HCT116 (cell line): ENCODE measurements around the gene LEKR1. TPM values are rescaled to one million over a fixed set of nuclear protein-coding genes. Genes with fewer than 3 reads are reported as not detected.

Experiments
- ATAC-seq: fragments of 200-7000 bp; cut with Tn5 transposase; 2 replicates; pipeline ENCODE4 v1.9.1; 2020; ENCODE audit warnings: mild to moderate bottlenecking, moderate library complexity
- BruUV-seq: library from RNA; stranded (reverse); fragments of 400-500 nt; replicated peaks from 2 replicates; lab custom pipeline; 2021; lab: Mats Ljungman, UMichigan
- CTCF ChIA-PET: fragments of 300-600 bp; sonication (Branson Sonifier 250); formaldehyde crosslinking; loops from one replicate; lab custom pipeline; 2021; ENCODE audit warnings: antibody characterized with exemption; lab: Charles Lee
- POLR2A ChIA-PET: fragments of 300-600, 350-600 bp; sonication (Branson Sonifier 250); formaldehyde crosslinking; loops from one replicate; lab custom pipeline; 2021; ENCODE audit warnings: antibody characterized with exemption; lab: Charles Lee
- RAD21 ChIA-PET, 2 experiments: fragments of 300-600 bp; sonication (Branson Sonifier 250); formaldehyde crosslinking; loops; one replicate each; lab custom pipeline; 2023; ENCODE audit warnings: low total read pairs in 2 of 2; ENCODE audit not compliant: uncharacterized antibody in 2 of 2, unreplicated experiment in 2 of 2, low non-redundant PET in 1 of 2; lab: Charles Lee
- DNase-seq: peaks from one replicate; pipeline ENCODE4 v3.0.0-alpha.2; 2010; ENCODE audit warnings: low read depth, low spot score
- H2AFZ ChIP-seq: fragments of 200-600 bp; shearing (Covaris generic), sonication (generic); 2 replicates; pipeline ENCODE4 v1.6.1; 2017; ENCODE audit warnings: low read depth, mixed run types, mixed read lengths, antibody characterized with exemption, low read length; ENCODE audit not compliant: poor library complexity, severe bottlenecking
- H3K27ac ChIP-seq: 2 replicates; pipeline ENCODE4 v1.5.1; 2012; ENCODE audit warnings: low read depth, low read length
- H3K27me3 ChIP-seq: fragments of 200-600 bp; sonication (generic); 2 replicates; pipeline ENCODE4 v1.6.1; 2016; ENCODE audit warnings: mixed run types, low read length, mixed read lengths; ENCODE audit not compliant: insufficient read depth
- H3K36me3 ChIP-seq, 2 experiments: fragments of 200-500 bp in 1 of 2; fragments of 200-600 bp in 1 of 2; sonication (Bioruptor generic) in 1 of 2; sonication (generic) in 1 of 2; 2 replicates each; pipeline versions ENCODE4 v1.5.1 to v1.6.1; 2014 to 2016; ENCODE audit warnings: low read length in 2 of 2, inconsistent platforms in 1 of 2, mixed read lengths in 1 of 2, mixed run types in 1 of 2; ENCODE audit not compliant: insufficient read depth in 2 of 2, control insufficient read depth in 1 of 2
- H3K4me1 ChIP-seq, 2 experiments: fragments of 200-600 bp in 1 of 2; sonication (generic) in 1 of 2; 2 replicates each; pipeline versions ENCODE4 v1.5.1 to v1.6.1; 2012 to 2017; ENCODE audit warnings: low read length in 2 of 2, inconsistent platforms in 1 of 2, mild to moderate bottlenecking in 1 of 2, mixed read lengths in 1 of 2, mixed run types in 1 of 2, moderate library complexity in 1 of 2; ENCODE audit not compliant: insufficient read depth in 2 of 2, control insufficient read depth in 1 of 2
- H3K4me2 ChIP-seq: fragments of 200-600 bp; sonication (generic); 2 replicates; pipeline ENCODE4 v1.6.1; 2017; ENCODE audit warnings: mixed run types, low read length, mixed read lengths
- H3K4me3 ChIP-seq, 2 experiments: fragments of 200-600 bp in 1 of 2; sonication (generic) in 1 of 2; replicated peaks in 1 of 2; 2 replicates each; pipeline ENCODE4 v1.5.1; 2011 to 2016; ENCODE audit warnings: low read length in 2 of 2, control low read depth in 1 of 2, low read depth in 1 of 2, mild to moderate bottlenecking in 1 of 2, mixed read lengths in 1 of 2, mixed run types in 1 of 2
- H3K79me2 ChIP-seq: fragments of 200-600 bp; sonication (generic); 2 replicates; pipeline ENCODE4 v1.6.1; 2017; ENCODE audit warnings: mild to moderate bottlenecking, mixed run types, low read length, moderate library complexity, mixed read lengths; ENCODE audit not compliant: insufficient read depth
- H3K9ac ChIP-seq: fragments of 200-600 bp; sonication (generic); 2 replicates; pipeline ENCODE4 v1.6.1; 2016; ENCODE audit warnings: low read length, mixed read lengths
- H3K9me2 ChIP-seq: fragments of 200-600 bp; sonication (generic), shearing (Covaris generic); 2 replicates; pipeline ENCODE4 v1.6.1; 2017; ENCODE audit warnings: mixed run types, mild to moderate bottlenecking, moderate library complexity; ENCODE audit not compliant: insufficient read depth
- H3K9me3 ChIP-seq, 2 experiments: fragments of 200-500 bp in 1 of 2; fragments of 200-600 bp in 1 of 2; sonication (Bioruptor generic) in 1 of 2; sonication (generic) in 1 of 2; 2 replicates each; pipeline ENCODE4 v1.6.1; 2014 to 2017; ENCODE audit warnings: low read length in 2 of 2, mixed read lengths in 2 of 2, inconsistent platforms in 1 of 2, low read depth in 1 of 2, mild to moderate bottlenecking in 1 of 2, mixed run types in 1 of 2, moderate library complexity in 1 of 2; ENCODE audit not compliant: control insufficient read depth in 1 of 2, insufficient read depth in 1 of 2
- H4K20me1 ChIP-seq: fragments of 200-600 bp; sonication (generic), shearing (Covaris generic); 2 replicates; pipeline ENCODE4 v1.6.1; 2017; ENCODE audit warnings: mixed run types, mild to moderate bottlenecking, moderate library complexity; ENCODE audit not compliant: insufficient read depth
- JUND ChIP-seq: IDR thresholded peaks from 2 replicates; pipeline ENCODE4 v1.6.1; 2012
- POLR2AphosphoS5 ChIP-seq: IDR thresholded peaks from 2 replicates; pipeline ENCODE4 v1.6.1; 2011; ENCODE audit warnings: mild to moderate bottlenecking, low read depth, low read length, moderate library complexity
- SIN3A ChIP-seq: IDR thresholded peaks from 2 replicates; pipeline ENCODE4 v1.6.1; 2012; ENCODE audit warnings: low read depth
- SRF ChIP-seq: IDR thresholded peaks from 2 replicates; pipeline ENCODE4 v1.6.1; 2012; ENCODE audit warnings: low read depth
- TCF7L2 ChIP-seq: IDR thresholded peaks from 2 replicates; pipeline ENCODE4 v1.7.0; 2011; ENCODE audit warnings: borderline replicate concordance, inconsistent platforms; ENCODE audit not compliant: insufficient read depth, insufficient read length; ENCODE audit errors: extremely low read depth
- YY1 ChIP-seq: IDR thresholded peaks from 2 replicates; pipeline ENCODE4 v1.6.1; 2011; ENCODE audit warnings: low read length, low read depth, moderate library complexity, mild to moderate bottlenecking; ENCODE audit not compliant: insufficient replicate concordance; ENCODE audit errors: extremely low read depth
- ZNF274 ChIP-seq: fragments of 200-500 bp; sonication (Bioruptor generic); IDR thresholded peaks from 2 replicates; pipeline ENCODE4 v1.6.1; 2014; ENCODE audit warnings: mild to moderate bottlenecking, low read depth, low read length, inconsistent platforms
- intact Hi-C: fragments of 100-400 bp; cut with micrococcal nuclease; formaldehyde crosslinking; loops from 2 replicates; pipeline ENCODE4 v1.10.0; 2022
- total RNA-seq: library from RNA; stranded (reverse); gene quantifications from one replicate; pipeline ENCODE4 v1.2.1, GENCODE V29; 2021; ENCODE audit not compliant: unreplicated experiment
- TF ChIP-seq, protein P1 (sequence below), 3 experiments: fragments of 200-600 bp in 1 of 3; sonication (generic) in 1 of 3; IDR thresholded peaks in 2 of 3; conservative IDR thresholded peaks in 1 of 3; 2 replicates each; pipeline ENCODE4 v1.5.1; 2012 to 2017; ENCODE audit warnings: low read depth in 2 of 3, low read length in 2 of 3, antibody characterized with exemption in 1 of 3, borderline replicate concordance in 1 of 3, control low read depth in 1 of 3, mild to moderate bottlenecking in 1 of 3, mixed read lengths in 1 of 3, mixed run types in 1 of 3, moderate library complexity in 1 of 3; ENCODE audit not compliant: insufficient read depth in 1 of 3

LEKR1 gene
- total RNA-seq, 1 experiment from 2014 or later = 2.1 TPM

GRCh38 chr3:157079676-157080369, 253.7 kb downstream of the LEKR1 start:
- Histone ChIP-seq H3K9me3 (no peaks in the 10 kb centered on the region), H3K4me3 (no peak overlapping the region), H3K4me1 (peaks cover 4 to 40% of the 10 kb centered on the region in 2 experiments; a peak in 3 of 4 replicates), H3K9me2 (no peaks in the 10 kb centered on the region), H3K4me2 (no peak overlapping the region), H3K27me3 (no peaks in the 10 kb centered on the region), H4K20me1 (no peaks in the 10 kb centered on the region), H3K27ac (no peak overlapping the region), H3K36me3 (no peaks in the 10 kb centered on the region), H2AFZ (no peak overlapping the region), H3K79me2 (no peaks in the 10 kb centered on the region), H3K9ac (no peak overlapping the region)
- TF ChIP-seq YY1 (no peak), JUND (no peak), SIN3A (no peak), SRF (no peak), ZNF274 (no peak)
- intact Hi-C loops = loop anchor here (2.0 to 5.0 kb wide), 3 partner anchors 51 to 943 kb away; partner anchors contain the start of gene SSR3
- RAD21 ChIA-PET = no interaction called here
- no TSS peak for BruUV-seq
- POLR2A ChIA-PET = interaction anchor here (0.6 kb wide), 1 partner anchor 266 kb away, joined by 3 read pairs; no protein-coding TSS in a partner anchor
- no peak for DNase-seq
- no peak for ATAC-seq
- CTCF ChIA-PET = no interaction called here

DNA sequence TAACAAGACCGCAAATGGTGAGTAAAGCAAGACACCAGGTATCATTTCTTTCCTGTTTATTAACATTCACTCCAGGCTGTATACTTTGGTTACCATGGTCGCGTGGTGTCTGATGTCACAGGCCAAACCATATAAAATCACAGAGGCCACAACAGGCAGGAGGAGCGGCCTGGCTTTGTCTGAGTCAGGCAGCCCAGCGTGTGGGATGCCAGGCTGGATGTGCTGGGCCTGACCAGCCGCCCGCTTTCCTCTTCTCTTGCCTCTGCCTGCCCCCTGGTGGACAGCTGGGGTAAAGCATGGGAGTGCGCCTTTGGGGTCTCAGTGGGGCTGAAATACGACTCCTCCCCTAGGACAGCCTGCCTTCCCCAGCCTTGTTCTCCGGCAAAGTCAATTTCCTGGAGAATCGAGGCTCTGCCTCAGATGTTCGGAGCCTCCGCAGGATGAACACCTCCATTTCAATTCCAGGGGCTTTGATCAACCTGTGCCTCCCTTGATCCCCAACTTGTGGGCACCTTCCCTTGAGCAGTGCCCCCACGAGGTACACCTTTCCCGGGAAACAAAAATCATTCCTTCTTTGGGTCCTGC, 255.6 kb downstream of the LEKR1 start:
- H3K79me2 ChIP-seq = no peaks in the 10 kb centered on the region
- no peaks in the 10 kb centered on the region for H3K9me3 ChIP-seq
- peak overlapping the region; percentile 53 for H3K9ac ChIP-seq
- peak overlapping the region; percentile 68 for H3K4me2 ChIP-seq
- peak overlapping the region; percentile 3 to 22; a peak in 2 of 4 replicates for H3K4me3 ChIP-seq
- no peaks in the 10 kb centered on the region for H4K20me1 ChIP-seq
- H2AFZ ChIP-seq = peak overlapping the region; percentile 91
- no peaks in the 10 kb centered on the region for H3K9me2 ChIP-seq
- ATAC-seq = peak; percentile 92
- no peaks in the 10 kb centered on the region for H3K36me3 ChIP-seq
- BruUV-seq = TSS peak; percentile 70
- intact Hi-C loops = loop anchor here (1.0 to 5.0 kb wide), 7 partner anchors 49 to 944 kb away; partner anchors contain the start of genes SSR3 and TIPARP
- H3K4me1 ChIP-seq = peaks cover 5 to 45% of the 10 kb centered on the region in 2 experiments
- RAD21 ChIA-PET = interaction anchor here (1.3 to 1.8 kb wide), 2 partner anchors 408 to 456 kb away, joined by 3 to 6 read pairs; partner anchors contain the start of gene TIPARP (in 1 of the 2)
- no peak overlapping the region for H3K27ac ChIP-seq
- DNase-seq = peak; percentile 85
- CTCF ChIA-PET = interaction anchor here (0.9 to 1.6 kb wide), 13 partner anchors 7 to 931 kb away, joined by 3 to 6 read pairs (median 3); partner anchors contain the start of gene SSR3
- peak; percentile 60 for TF ChIP-seq TCF7L2
- TF ChIP-seq SRF = no peak
- TF ChIP-seq POLR2AphosphoS5 = peak; percentile 40
- TF ChIP-seq, protein P1, sequence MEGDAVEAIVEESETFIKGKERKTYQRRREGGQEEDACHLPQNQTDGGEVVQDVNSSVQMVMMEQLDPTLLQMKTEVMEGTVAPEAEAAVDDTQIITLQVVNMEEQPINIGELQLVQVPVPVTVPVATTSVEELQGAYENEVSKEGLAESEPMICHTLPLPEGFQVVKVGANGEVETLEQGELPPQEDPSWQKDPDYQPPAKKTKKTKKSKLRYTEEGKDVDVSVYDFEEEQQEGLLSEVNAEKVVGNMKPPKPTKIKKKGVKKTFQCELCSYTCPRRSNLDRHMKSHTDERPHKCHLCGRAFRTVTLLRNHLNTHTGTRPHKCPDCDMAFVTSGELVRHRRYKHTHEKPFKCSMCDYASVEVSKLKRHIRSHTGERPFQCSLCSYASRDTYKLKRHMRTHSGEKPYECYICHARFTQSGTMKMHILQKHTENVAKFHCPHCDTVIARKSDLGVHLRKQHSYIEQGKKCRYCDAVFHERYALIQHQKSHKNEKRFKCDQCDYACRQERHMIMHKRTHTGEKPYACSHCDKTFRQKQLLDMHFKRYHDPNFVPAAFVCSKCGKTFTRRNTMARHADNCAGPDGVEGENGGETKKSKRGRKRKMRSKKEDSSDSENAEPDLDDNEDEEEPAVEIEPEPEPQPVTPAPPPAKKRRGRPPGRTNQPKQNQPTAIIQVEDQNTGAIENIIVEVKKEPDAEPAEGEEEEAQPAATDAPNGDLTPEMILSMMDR (IDR thresholded peaks at IDR 0.05 in 2 of 3, conservative IDR thresholded peaks at IDR 0.05 in 1 of 3; ENCODE audit: borderline replicate concordance in 1 of 3, insufficient read depth in 1 of 3, low read depth in 2 of 3, low read length in 2 of 3) = peak in 2 of 3 experiments; percentile 94 to 99; a peak in 4 of 6 replicates
- peak; percentile 31 for TF ChIP-seq YY1
- H3K27me3 ChIP-seq = no peaks in the 10 kb centered on the region
- POLR2A ChIA-PET = interaction anchor here (1.5 to 1.7 kb wide), 2 partner anchors 261 to 407 kb away, joined by 3 to 6 read pairs; partner anchors contain the start of gene TIPARP
